22Rv1 (cell line): ENCODE measurements around the gene TGFBI.

Source experiments
- ZFX ChIP-seq: fragments of 450-650 bp; IDR thresholded peaks from 2 replicates; pipeline ENCODE4 v1.6.1; 2017; ENCODE audit warnings: antibody characterized with exemption, borderline replicate concordance
- TF ChIP-seq, protein P1 (sequence below): fragments of 450-650 bp; IDR thresholded peaks from 2 replicates; pipeline ENCODE4 v1.5.1; 2017; ENCODE audit warnings: mild to moderate bottlenecking

DNA sequence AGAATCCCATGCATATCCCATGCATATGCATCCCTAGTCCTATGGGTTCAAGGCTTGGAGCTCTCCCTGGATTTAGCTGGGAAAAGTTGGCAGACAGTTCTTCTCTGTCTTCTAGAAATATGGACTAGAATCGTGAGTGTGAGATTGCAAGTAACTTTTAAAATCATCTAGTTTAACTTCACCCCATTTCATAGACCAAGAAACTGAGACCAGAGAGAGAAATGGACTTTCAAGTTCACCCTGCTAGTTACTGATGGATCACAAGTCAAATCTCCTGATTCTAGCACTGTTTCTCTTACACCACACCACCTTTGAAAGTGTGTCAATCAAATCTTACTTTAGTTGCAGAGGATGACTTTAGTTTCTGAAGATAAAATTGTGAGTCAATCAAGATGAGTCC is 13.4 kb downstream of the TGFBI start:
- TF ChIP-seq, protein P1, sequence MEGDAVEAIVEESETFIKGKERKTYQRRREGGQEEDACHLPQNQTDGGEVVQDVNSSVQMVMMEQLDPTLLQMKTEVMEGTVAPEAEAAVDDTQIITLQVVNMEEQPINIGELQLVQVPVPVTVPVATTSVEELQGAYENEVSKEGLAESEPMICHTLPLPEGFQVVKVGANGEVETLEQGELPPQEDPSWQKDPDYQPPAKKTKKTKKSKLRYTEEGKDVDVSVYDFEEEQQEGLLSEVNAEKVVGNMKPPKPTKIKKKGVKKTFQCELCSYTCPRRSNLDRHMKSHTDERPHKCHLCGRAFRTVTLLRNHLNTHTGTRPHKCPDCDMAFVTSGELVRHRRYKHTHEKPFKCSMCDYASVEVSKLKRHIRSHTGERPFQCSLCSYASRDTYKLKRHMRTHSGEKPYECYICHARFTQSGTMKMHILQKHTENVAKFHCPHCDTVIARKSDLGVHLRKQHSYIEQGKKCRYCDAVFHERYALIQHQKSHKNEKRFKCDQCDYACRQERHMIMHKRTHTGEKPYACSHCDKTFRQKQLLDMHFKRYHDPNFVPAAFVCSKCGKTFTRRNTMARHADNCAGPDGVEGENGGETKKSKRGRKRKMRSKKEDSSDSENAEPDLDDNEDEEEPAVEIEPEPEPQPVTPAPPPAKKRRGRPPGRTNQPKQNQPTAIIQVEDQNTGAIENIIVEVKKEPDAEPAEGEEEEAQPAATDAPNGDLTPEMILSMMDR = no peak
- TF ChIP-seq ZFX = no peak
